Skeletal muscle tissue (tissue), 2 donors: Measurements from ENCODE around the gene ZNF592. TPM values are rescaled to one million over a fixed set of nuclear protein-coding genes. Genes with fewer than 3 reads are reported as not detected.

Source experiments
- small RNA-seq: library from RNA; depleted of rRNA; stranded (forward); fragments of <200 nt; gene quantifications from one replicate; pipeline ENCODE3, GENCODE V24; 2014
- total RNA-seq: library from RNA; depleted of rRNA; stranded (reverse); fragments of >200 nt; gene quantifications from one replicate; pipeline ENCODE4 v1.2.3, GENCODE V29; 2014

Gene ZNF592
- total RNA-seq, 1 donor from 2014 or later, result 6.3 TPM

Small RNA genes lying within 50 kb of the gene (small RNA-seq; reads per million reads assigned to genes)
- gene RF00402, result not detected

Other genes with a start within 250 kb of the ZNF592 start
- 13.6 TPM for gene ZSCAN2, start 147.6 kb upstream of the ZNF592 start, total RNA-seq
- gene WDR73, start 94.3 kb upstream of the ZNF592 start, total RNA-seq, result 16.2 TPM
- gene NMB, start 90.4 kb upstream of the ZNF592 start, total RNA-seq, result 0.52 TPM
- gene SEC11A, start 32.5 kb upstream of the ZNF592 start, total RNA-seq, result 357 TPM
- gene ALPK3, start 68.8 kb downstream of the ZNF592 start, total RNA-seq, result 33.4 TPM
- 0.52 TPM for gene SLC28A1, start 136.1 kb downstream of the ZNF592 start, total RNA-seq
- gene PDE8A, start 233.3 kb downstream of the ZNF592 start, total RNA-seq, result 49.6 TPM